Measurements from ENCODE around the gene TNS4. TPM values are rescaled to one million over a fixed set of nuclear protein-coding genes. Genes with fewer than 3 reads are reported as not detected.

The TNS4 gene
- total RNA-seq, 1 experiment from 2014 or later = 36.6 TPM

- no peak for ATAC-seq
- CTCF ChIA-PET = no interaction called here
- H3K4me1 ChIP-seq (ENCODE audit: control insufficient read depth in 1 of 2, insufficient read depth in 2 of 2, low read length in 2 of 2) = peaks cover 81 to 100% of the 10 kb centered on the region in 2 experiments
- no peak overlapping the region for H2AFZ ChIP-seq (ENCODE audit: low read depth, low read length, poor library complexity, severe bottlenecking)
- no peaks in the 10 kb centered on the region for H3K9me2 ChIP-seq (ENCODE audit: insufficient read depth)
- TF ChIP-seq, protein P1, sequence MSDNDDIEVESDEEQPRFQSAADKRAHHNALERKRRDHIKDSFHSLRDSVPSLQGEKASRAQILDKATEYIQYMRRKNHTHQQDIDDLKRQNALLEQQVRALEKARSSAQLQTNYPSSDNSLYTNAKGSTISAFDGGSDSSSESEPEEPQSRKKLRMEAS (IDR thresholded peaks at IDR 0.05) = no peak
- no peak for TF ChIP-seq CBX3 (IDR thresholded peaks at IDR 0.05; ENCODE audit: low read depth)
- TF ChIP-seq POLR2AphosphoS5 (IDR thresholded peaks at IDR 0.05; ENCODE audit: low read depth, low read length) = no peak
- TF ChIP-seq SIN3A (IDR thresholded peaks at IDR 0.05; ENCODE audit: low read depth) = no peak
- no peak for TF ChIP-seq EZH2 (IDR thresholded peaks at IDR 0.05)
- no peak for TF ChIP-seq ZFX (IDR thresholded peaks at IDR 0.05)
- TF ChIP-seq, protein P2, sequence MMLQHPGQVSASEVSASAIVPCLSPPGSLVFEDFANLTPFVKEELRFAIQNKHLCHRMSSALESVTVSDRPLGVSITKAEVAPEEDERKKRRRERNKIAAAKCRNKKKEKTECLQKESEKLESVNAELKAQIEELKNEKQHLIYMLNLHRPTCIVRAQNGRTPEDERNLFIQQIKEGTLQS (IDR thresholded peaks at IDR 0.05) = no peak
- POLR2A ChIA-PET = interaction anchor here (2.4 kb wide), 1 partner anchor 14 kb away, joined by 11 read pairs; the partner anchor contains the start of gene TNS4
- no peaks in the 10 kb centered on the region for H3K27me3 ChIP-seq (ENCODE audit: insufficient read depth, low read length)
- H3K9me3 ChIP-seq (ENCODE audit: control insufficient read depth in 1 of 2, insufficient read depth in 1 of 2, low read depth in 1 of 2, low read length in 2 of 2) = no peaks in the 10 kb centered on the region
- H3K27ac ChIP-seq (ENCODE audit: low read depth, low read length) = 0 out of 2 replicates have a peak overlapping the region, but pooled peaks have one; percentile 83
- RAD21 ChIA-PET (ENCODE audit: low non-redundant PET in 1 of 2, low total read pairs in 2 of 2, uncharacterized antibody in 2 of 2, unreplicated experiment in 2 of 2) = no interaction called here
- DNase-seq (ENCODE audit: low read depth, low spot score) = no peak
- no peak overlapping the region for H3K9ac ChIP-seq (ENCODE audit: low read length)
- no peaks in the 10 kb centered on the region for H3K79me2 ChIP-seq (ENCODE audit: insufficient read depth, low read length)
- H3K4me3 ChIP-seq (replicated peaks in 1 of 2; ENCODE audit: low read depth in 1 of 2, low read length in 2 of 2) = no peak overlapping the region
- intact Hi-C loops (cut with micrococcal nuclease) = no loop called here
- no peaks in the 10 kb centered on the region for H4K20me1 ChIP-seq (ENCODE audit: insufficient read depth)
- H3K4me2 ChIP-seq (ENCODE audit: low read length) = 0 out of 2 replicates have a peak overlapping the region, but pooled peaks have one; percentile 21
- no peaks in the 10 kb centered on the region for H3K36me3 ChIP-seq (ENCODE audit: control insufficient read depth in 1 of 2, insufficient read depth in 2 of 2, low read length in 2 of 2)
- no TSS peak for BruUV-seq (replicated peaks)
Observed at GRCh38 chr17:40515491-40516041, 14.1 kb upstream of the TNS4 start.

GRCh38 chr17:40515011-40515410, 13.6 kb upstream of the TNS4 start:
- ChIA-PET POLR2A (interaction anchor here (2.2 kb wide), 1 partner anchor 13 kb away, joined by 8 read pairs; the partner anchor contains the start of gene TNS4), CTCF (no interaction called here), RAD21 (ENCODE audit: low non-redundant PET in 1 of 2, low total read pairs in 2 of 2, uncharacterized antibody in 2 of 2, unreplicated experiment in 2 of 2) (no interaction called here)
- DNase-seq (ENCODE audit: low read depth, low spot score) (no peak), ATAC-seq (no peak)
- no TSS peak for BruUV-seq (replicated peaks)
- Histone ChIP-seq H3K9me2 (ENCODE audit: insufficient read depth) (no peaks in the 10 kb centered on the region), H3K27ac (ENCODE audit: low read depth, low read length) (no peak overlapping the region), H3K9me3 (ENCODE audit: control insufficient read depth in 1 of 2, insufficient read depth in 1 of 2, low read depth in 1 of 2, low read length in 2 of 2) (no peaks in the 10 kb centered on the region), H3K4me3 (replicated peaks in 1 of 2; ENCODE audit: low read depth in 1 of 2, low read length in 2 of 2) (no peak overlapping the region), H3K27me3 (ENCODE audit: insufficient read depth, low read length) (no peaks in the 10 kb centered on the region), H4K20me1 (ENCODE audit: insufficient read depth) (no peaks in the 10 kb centered on the region), H3K4me2 (ENCODE audit: low read length) (no peak overlapping the region), H3K9ac (ENCODE audit: low read length) (no peak overlapping the region), H2AFZ (ENCODE audit: low read depth, low read length, poor library complexity, severe bottlenecking) (no peak overlapping the region), H3K79me2 (ENCODE audit: insufficient read depth, low read length) (no peaks in the 10 kb centered on the region), H3K36me3 (ENCODE audit: control insufficient read depth in 1 of 2, insufficient read depth in 2 of 2, low read length in 2 of 2) (no peaks in the 10 kb centered on the region), H3K4me1 (ENCODE audit: control insufficient read depth in 1 of 2, insufficient read depth in 2 of 2, low read length in 2 of 2) (peaks cover 80 to 100% of the 10 kb centered on the region in 2 experiments)
- intact Hi-C loops (cut with micrococcal nuclease) = no loop called here
- TF ChIP-seq, protein P3, sequence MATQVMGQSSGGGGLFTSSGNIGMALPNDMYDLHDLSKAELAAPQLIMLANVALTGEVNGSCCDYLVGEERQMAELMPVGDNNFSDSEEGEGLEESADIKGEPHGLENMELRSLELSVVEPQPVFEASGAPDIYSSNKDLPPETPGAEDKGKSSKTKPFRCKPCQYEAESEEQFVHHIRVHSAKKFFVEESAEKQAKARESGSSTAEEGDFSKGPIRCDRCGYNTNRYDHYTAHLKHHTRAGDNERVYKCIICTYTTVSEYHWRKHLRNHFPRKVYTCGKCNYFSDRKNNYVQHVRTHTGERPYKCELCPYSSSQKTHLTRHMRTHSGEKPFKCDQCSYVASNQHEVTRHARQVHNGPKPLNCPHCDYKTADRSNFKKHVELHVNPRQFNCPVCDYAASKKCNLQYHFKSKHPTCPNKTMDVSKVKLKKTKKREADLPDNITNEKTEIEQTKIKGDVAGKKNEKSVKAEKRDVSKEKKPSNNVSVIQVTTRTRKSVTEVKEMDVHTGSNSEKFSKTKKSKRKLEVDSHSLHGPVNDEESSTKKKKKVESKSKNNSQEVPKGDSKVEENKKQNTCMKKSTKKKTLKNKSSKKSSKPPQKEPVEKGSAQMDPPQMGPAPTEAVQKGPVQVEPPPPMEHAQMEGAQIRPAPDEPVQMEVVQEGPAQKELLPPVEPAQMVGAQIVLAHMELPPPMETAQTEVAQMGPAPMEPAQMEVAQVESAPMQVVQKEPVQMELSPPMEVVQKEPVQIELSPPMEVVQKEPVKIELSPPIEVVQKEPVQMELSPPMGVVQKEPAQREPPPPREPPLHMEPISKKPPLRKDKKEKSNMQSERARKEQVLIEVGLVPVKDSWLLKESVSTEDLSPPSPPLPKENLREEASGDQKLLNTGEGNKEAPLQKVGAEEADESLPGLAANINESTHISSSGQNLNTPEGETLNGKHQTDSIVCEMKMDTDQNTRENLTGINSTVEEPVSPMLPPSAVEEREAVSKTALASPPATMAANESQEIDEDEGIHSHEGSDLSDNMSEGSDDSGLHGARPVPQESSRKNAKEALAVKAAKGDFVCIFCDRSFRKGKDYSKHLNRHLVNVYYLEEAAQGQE (IDR thresholded peaks at IDR 0.05; ENCODE audit: low read depth) = no peak
- TF ChIP-seq SP1 (IDR thresholded peaks at IDR 0.05; ENCODE audit: low read depth) (no peak), EZH2 (IDR thresholded peaks at IDR 0.05) (no peak), RAD21 (IDR thresholded peaks at IDR 0.05; ENCODE audit: low read depth) (no peak), EZH2phosphoT487 (IDR thresholded peaks at IDR 0.05; ENCODE audit: borderline replicate concordance) (no peak), ZNF274 (IDR thresholded peaks at IDR 0.05; ENCODE audit: low read depth, low read length) (no peak), SIN3A (IDR thresholded peaks at IDR 0.05; ENCODE audit: low read depth) (no peak), YY1 (IDR thresholded peaks at IDR 0.05; ENCODE audit: extremely low read depth, insufficient replicate concordance, low read depth, low read length) (no peak)
- TF ChIP-seq, protein P2 (IDR thresholded peaks at IDR 0.05) = no peak
- TF ChIP-seq, protein P1 (IDR thresholded peaks at IDR 0.05) = no peak
